ENCODE data around the gene NOVA2. TPM values are rescaled to one million over a fixed set of nuclear protein-coding genes. Genes with fewer than 3 reads are reported as not detected.

The NOVA2 gene
- total RNA-seq, 1 experiment from 2014 or later = not detected

GRCh38 chr19:45911291-45911690 is 62.4 kb downstream of the NOVA2 start:
- POLR2A ChIA-PET (ENCODE audit: low non-redundant PET) = no interaction called here
- BruUV-seq (replicated peaks) = no TSS peak
- intact Hi-C loops (cut with micrococcal nuclease; ENCODE audit: unreplicated experiment) = no loop called here

GRCh38 chr19:45908956-45909355 is 64.7 kb downstream of the NOVA2 start:
- DNase-seq (ENCODE audit: low spot score) = no peak
- POLR2A ChIA-PET (ENCODE audit: low non-redundant PET) = no interaction called here
- H3K4me3 ChIP-seq (ENCODE audit: low read depth, low read length, poor library complexity, severe bottlenecking) = no peak overlapping the region
- H3K4me1 ChIP-seq (ENCODE audit: insufficient read depth, low read length, poor library complexity, severe bottlenecking) = no peaks in the 10 kb centered on the region
- no peak for TF ChIP-seq CTCF (conservative IDR thresholded peaks at IDR 0.05; ENCODE audit: low read depth, low read length)
- no peak for TF ChIP-seq EZH2 (IDR thresholded peaks at IDR 0.05; ENCODE audit: borderline replicate concordance, low read depth, low read length, poor library complexity, severe bottlenecking)
- intact Hi-C loops (cut with micrococcal nuclease; ENCODE audit: unreplicated experiment) = no loop called here
- no TSS peak for BruUV-seq (replicated peaks)
- CTCF ChIA-PET = no interaction called here
- H3K27me3 ChIP-seq (replicated peaks; ENCODE audit: insufficient read depth, low read depth, low read length, poor library complexity) = no peaks in the 10 kb centered on the region
- no peak overlapping the region for H3K27ac ChIP-seq (ENCODE audit: low read depth, low read length, poor library complexity, severe bottlenecking)
- H3K36me3 ChIP-seq (ENCODE audit: insufficient read depth, low read length, poor library complexity, severe bottlenecking) = no peaks in the 10 kb centered on the region
- no peaks in the 10 kb centered on the region for H3K9me3 ChIP-seq (ENCODE audit: low read depth, low read length, poor library complexity, severe bottlenecking)

More at GRCh38 chr19:45911291-45911690, 62.4 kb downstream of the NOVA2 start:
- H3K9me3 ChIP-seq (ENCODE audit: low read depth, low read length, poor library complexity, severe bottlenecking) = no peaks in the 10 kb centered on the region
- CTCF ChIA-PET = no interaction called here
- TF ChIP-seq EZH2 (IDR thresholded peaks at IDR 0.05; ENCODE audit: borderline replicate concordance, low read depth, low read length, poor library complexity, severe bottlenecking) (no peak), CTCF (conservative IDR thresholded peaks at IDR 0.05; ENCODE audit: low read depth, low read length) (no peak)
- H3K4me1 ChIP-seq (ENCODE audit: insufficient read depth, low read length, poor library complexity, severe bottlenecking) = no peaks in the 10 kb centered on the region
- no peaks in the 10 kb centered on the region for H3K27me3 ChIP-seq (replicated peaks; ENCODE audit: insufficient read depth, low read depth, low read length, poor library complexity)
- H3K27ac ChIP-seq (ENCODE audit: low read depth, low read length, poor library complexity, severe bottlenecking) = no peak overlapping the region
- no peaks in the 10 kb centered on the region for H3K36me3 ChIP-seq (ENCODE audit: insufficient read depth, low read length, poor library complexity, severe bottlenecking)
- H3K4me3 ChIP-seq (ENCODE audit: low read depth, low read length, poor library complexity, severe bottlenecking) = no peak overlapping the region
- DNase-seq (ENCODE audit: low spot score) = no peak

GRCh38 chr19:45906221-45906620 is 67.4 kb downstream of the NOVA2 start:
- no peaks in the 10 kb centered on the region for H3K9me3 ChIP-seq (ENCODE audit: low read depth, low read length, poor library complexity, severe bottlenecking)
- H3K4me1 ChIP-seq (ENCODE audit: insufficient read depth, low read length, poor library complexity, severe bottlenecking) = peaks cover 1% of the 10 kb centered on the region
- TF ChIP-seq EZH2 (IDR thresholded peaks at IDR 0.05; ENCODE audit: borderline replicate concordance, low read depth, low read length, poor library complexity, severe bottlenecking) = no peak
- TF ChIP-seq CTCF (conservative IDR thresholded peaks at IDR 0.05; ENCODE audit: low read depth, low read length) = no peak
- no peaks in the 10 kb centered on the region for H3K36me3 ChIP-seq (ENCODE audit: insufficient read depth, low read length, poor library complexity, severe bottlenecking)
- no peak overlapping the region for H3K27ac ChIP-seq (ENCODE audit: low read depth, low read length, poor library complexity, severe bottlenecking)
- H3K4me3 ChIP-seq (ENCODE audit: low read depth, low read length, poor library complexity, severe bottlenecking) = no peak overlapping the region
- intact Hi-C loops (cut with micrococcal nuclease; ENCODE audit: unreplicated experiment) = no loop called here
- no peaks in the 10 kb centered on the region for H3K27me3 ChIP-seq (replicated peaks; ENCODE audit: insufficient read depth, low read depth, low read length, poor library complexity)
- ChIA-PET CTCF (no interaction called here), POLR2A (ENCODE audit: low non-redundant PET) (no interaction called here)
- no TSS peak for BruUV-seq (replicated peaks)
- DNase-seq (ENCODE audit: low spot score) = no peak

All from A673 (cell line).